HG03060 (cell line): Measurements from ENCODE around the gene ATM.

Source experiments
- ATAC-seq: cut with Tn5 transposase; IDR thresholded peaks from one replicate; pipeline ENCODE4 v1.9.1; 2021; ENCODE audit warnings: low read depth, moderate number of reproducible peaks; ENCODE audit not compliant: unreplicated experiment

Gene ATM

DNA sequence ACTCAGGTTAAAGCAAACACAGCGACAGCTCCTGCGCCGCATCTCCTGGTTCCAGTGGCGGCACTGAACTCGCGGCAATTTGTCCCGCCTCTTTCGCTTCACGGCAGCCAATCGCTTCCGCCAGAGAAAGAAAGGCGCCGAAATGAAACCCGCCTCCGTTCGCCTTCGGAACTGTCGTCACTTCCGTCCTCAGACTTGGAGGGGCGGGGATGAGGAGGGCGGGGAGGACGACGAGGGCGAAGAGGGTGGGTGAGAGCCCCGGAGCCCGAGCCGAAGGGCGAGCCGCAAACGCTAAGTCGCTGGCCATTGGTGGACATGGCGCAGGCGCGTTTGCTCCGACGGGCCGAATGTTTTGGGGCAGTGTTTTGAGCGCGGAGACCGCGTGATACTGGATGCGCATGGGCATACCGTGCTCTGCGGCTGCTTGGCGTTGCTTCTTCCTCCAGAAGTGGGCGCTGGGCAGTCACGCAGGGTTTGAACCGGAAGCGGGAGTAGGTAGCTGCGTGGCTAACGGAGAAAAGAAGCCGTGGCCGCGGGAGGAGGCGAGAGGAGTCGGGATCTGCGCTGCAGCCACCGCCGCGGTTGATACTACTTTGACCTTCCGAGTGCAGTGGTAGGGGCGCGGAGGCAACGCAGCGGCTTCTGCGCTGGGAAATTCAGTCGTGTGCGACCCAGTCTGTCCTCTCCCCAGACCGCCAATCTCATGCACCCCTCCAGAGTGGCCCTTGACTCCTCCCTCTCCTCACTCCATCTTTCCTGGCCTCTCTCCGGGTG is at the start of gene ATM, which contains the start of gene NPAT:
Gene ATM (plus strand): TSS at position 494 of the 774 bp plus-strand sequence. CDS start 4,558 bp downstream, outside the sequence.
Gene NPAT (minus strand): TSS at position 65 of the 774 bp plus-strand sequence. CDS start 102 bp downstream, outside the sequence.
- peak; percentile 68 for ATAC-seq

- no peak for ATAC-seq
Observed at GRCh38 chr11:108177570-108177969, 45.3 kb upstream of the ATM start.

GRCh38 chr11:108193725-108194124 is 29.1 kb upstream of the ATM start:
- no peak for ATAC-seq

DNA sequence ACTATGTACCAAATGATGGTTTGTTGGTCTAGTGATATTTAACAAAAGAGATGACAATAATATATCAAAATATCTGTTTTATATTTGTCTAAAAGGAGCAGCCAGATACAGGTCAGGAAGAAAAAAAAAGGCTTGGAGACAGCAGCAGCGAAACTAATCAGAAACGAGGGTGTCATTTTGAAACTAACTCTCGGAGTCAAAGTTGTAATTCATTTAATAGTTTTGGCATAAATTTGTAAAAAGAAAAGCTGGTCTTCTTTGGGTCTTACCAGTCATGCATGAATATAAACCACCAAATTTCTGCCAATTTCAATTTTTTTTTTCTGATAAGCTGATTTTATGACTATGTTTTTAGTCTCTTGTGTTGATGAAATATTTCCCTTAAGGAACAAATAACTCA is 26.0 kb upstream of the ATM start:
- no peak for ATAC-seq

DNA sequence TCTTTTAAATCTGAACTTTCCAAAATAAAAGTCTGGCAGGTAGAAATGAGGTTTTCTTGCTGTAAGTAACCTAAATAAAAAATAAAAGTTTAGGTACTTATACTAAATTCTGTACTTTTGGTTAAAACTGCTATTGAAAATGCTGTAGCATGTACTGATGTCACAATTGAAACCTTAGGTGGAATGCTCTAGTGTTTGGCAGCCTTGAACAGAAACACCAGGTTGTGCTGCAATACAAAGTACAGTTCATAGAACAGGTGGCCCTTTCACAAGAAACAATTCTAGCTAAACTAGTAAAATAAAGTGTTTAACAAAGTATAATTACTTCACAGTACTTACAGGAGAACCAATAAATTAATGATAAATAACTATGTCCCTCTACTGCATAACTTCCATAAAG is 25.5 kb upstream of the ATM start:
- ATAC-seq: no peak

GRCh38 chr11:108198833-108199232 is 24.0 kb upstream of the ATM start:
- ATAC-seq: no peak

DNA sequence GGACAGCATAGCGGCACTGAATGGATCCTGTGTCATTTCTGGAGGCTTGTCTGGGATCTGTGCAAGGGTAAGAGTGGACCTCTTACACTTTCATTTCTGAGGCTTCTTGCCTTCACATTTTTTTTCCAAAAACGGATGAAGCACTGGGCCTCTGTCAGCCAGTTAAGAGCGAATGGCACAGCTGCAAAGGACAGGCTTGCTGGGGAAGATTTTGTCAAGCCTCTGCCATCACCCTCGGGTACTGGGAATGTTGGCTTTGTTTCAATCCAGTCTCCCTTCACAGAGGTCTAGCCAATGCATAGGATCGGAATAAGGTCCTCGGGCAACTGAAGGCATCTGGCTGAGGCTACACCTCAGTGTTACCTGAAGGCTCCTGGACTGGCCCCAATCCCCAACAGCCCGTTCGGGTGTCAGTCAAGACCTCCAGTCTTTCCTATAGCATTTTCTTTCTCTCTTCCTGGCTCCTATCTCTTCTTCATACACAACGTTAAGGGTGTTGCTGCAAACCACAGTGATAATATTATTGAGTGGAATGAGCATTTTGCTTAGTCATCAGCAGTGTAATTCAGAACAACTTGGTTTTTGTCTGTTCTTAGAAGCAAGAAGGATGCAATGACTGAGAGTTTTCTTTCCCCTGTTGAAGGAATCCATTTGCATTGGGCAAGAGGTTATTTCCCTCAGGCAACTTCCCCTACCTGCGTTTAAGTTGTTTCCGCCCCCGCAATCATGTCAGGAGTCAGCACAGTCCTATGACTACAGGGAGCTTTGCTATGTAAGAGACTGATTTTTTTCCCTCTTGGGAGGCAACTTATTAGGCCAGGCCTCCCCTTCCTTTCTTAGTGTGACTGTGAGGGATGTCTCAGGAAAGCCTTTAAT is 23.2 kb upstream of the ATM start:
- ATAC-seq: peak; percentile 48

- ATAC-seq: no peak
Observed at GRCh38 chr11:108203075-108203474, 19.8 kb upstream of the ATM start.

DNA sequence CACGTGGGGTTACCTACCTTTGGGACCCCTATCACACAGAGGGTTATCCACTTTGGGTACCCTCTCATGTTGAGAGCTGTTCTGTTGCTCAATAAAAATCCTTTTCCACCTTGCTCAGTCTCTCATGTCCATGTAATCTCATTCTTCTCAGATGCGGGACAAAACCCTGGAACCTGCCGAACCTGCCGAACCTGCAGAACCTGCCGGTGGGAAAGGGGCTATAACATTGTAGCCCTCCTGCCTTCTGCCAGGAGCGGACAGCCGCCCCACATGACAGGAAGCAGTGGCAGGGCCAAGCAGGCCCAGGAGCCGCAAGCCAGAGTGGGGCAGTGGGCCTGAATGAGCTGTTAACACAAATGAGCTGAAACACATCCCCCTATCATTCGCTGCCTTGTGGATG is 18.5 kb upstream of the ATM start:
- ATAC-seq: no peak

- no peak for ATAC-seq
Observed at GRCh38 chr11:108204929-108205499, 17.9 kb upstream of the ATM start.

- ATAC-seq: no peak
Observed at GRCh38 chr11:108206171-108206570, 16.7 kb upstream of the ATM start.

GRCh38 chr11:108206969-108207682 is 15.7 kb upstream of the ATM start:
- no peak for ATAC-seq

GRCh38 chr11:108207683-108208060 is 15.2 kb upstream of the ATM start:
- no peak for ATAC-seq

GRCh38 chr11:108210441-108210840 is 12.4 kb upstream of the ATM start:
- ATAC-seq: no peak

DNA sequence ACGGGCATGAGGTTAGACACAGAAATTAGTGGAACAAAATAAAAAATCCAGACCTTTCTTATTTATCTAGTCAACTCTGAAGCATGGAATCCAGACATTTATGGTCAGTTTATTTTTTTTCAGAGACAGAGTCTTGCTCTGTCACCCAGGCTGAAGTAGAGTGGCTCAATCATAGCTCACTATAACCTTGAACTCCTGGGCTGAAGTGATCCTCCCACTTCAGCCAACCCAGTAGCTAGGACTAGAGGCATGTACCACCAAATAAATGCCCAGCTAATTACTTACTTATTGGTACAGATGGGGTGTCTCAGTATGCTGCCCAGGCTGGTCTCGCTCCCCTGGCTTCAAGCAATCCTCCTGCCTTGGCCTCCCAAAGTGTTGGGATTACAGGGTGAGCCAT is 9.1 kb upstream of the ATM start:
- ATAC-seq: no peak

DNA sequence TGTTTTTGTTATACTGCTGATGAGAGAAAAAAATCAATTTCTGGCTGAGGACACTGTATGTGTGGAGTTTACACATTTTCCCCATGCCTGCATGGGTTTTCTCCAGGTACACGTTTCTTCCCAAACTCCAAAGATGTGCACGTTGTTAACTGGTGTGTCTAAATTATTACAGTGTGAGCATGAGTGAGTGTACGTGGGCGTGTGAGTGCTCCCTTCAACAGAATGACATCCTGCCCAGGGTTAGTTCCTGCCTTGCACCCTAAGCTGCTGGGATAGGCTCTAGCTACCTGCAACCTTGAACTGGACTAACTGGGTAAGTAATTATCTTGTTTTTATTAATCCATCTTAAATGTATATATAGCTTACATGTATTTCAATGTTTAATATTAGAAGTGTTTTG is 5.9 kb upstream of the ATM start:
- ATAC-seq: no peak

GRCh38 chr11:108218455-108218854 is 4.4 kb upstream of the ATM start:
- no peak for ATAC-seq

DNA sequence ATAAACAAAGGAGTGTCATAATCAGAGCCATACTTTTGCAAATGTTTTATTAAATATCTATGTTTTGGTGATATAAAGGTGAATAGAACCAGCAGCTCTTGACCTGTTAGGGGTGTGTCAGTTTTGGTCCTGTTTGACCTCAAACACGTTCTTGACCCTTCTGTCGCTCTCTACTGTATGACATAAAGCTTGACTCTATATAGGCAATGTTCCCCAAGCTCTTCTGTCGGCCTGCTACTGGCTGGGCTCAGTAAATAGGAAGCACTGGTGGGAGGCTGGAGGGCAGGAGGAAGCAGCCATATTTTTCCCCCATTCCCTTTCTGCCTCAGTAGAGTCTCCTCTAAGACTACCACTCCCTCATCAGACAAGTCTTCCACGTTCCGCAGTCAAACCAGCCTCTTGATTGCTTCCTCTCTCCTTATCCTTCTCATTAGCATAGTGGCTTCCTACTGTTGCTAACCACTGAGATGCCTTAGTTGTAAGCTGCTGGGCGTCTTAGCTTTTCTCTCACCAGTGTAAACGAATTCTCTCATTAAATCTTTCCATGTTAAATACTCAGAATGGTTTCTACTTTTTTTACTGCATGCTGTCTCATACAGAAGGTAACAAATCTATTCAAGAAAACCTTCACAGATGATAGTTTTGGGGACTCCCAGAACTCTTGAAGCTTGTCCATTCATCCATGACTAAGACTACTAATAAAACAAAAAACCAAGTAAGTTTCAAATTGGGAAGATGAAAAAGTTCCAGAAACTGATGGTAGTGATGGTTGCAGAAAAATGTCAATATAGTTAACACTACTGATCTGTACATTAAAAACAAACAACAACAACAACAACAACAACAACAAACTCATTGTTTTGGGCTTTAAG is 3.7 kb upstream of the ATM start:
- no peak for ATAC-seq

DNA sequence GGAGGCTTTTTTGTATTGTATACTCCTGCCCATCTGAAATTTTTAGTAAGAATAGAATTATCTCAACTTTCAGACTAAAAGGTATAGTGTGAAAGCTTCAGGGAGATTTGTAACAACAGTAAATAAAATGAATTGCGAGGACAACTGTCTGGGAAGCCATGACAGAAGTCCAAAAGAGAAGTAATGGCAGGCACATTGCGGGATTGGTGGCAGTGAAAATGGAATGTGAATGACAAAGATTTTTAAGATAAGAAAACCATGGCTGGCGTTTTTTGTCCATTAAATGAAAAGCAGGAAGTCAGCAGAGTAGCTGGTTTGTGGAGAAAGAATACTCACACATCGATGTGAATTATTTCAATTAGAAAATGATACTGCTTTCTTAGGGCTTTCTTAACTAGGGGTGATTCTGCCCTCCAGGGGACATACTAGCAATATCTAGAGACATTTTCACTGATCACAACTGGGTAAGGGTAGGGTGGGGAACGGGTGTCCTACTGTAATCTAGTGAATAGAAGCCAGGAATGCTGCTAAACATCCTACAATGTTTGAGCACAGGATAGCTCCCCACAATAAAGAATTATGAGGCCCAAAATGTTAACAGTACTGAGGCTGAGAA is 2.0 kb upstream of the ATM start:
- ATAC-seq: no peak
